Ramos (cell line): ENCODE data around the gene NPAS3.

Experiments used
- in situ Hi-C: fragments of 300-500 bp; cut with MboI; formaldehyde crosslinking; loops from one replicate; pipeline ENCODE4 v1.14.3; 2022; ENCODE audit warnings: low sequenced_read_pairs; ENCODE audit not compliant: unreplicated experiment

The NPAS3 gene

DNA sequence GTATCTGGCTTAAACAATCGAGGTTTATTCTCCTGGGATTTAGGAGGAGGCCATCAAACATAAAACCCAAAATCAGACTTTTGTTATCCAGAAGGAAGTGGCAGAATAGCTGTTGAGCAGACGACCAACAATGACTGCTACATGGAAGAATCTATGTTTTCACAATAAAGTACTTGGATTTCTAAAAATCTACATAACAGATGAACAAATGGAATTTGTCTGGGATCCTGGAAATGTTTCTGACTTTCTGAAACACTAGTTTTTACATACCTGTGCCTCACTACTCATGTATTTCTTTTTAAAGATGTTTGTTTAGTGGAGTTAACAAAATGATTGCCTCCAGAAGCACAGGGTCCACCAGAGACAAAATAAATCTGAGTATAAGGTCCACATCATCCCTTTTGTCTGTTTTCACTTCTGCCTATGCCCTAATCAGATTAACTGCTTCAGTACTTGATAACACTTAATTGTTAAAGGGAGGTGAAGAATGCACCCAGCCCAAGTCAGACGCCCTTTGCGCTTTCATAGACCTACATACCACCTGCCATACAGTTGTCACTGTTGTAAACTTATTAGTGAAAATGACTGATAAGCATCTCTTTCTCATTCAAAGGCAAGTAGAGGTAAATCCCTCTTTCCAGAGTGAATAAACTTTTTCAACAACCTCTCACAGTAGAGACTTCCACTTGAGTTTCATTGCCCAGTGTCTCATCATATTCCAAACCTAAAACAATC lies 847.6 kb downstream of the NPAS3 start:
- in situ Hi-C loops: loop anchor here (25.0 kb wide), 1 partner anchor 1074 kb away; no protein-coding TSS in a partner anchor

DNA sequence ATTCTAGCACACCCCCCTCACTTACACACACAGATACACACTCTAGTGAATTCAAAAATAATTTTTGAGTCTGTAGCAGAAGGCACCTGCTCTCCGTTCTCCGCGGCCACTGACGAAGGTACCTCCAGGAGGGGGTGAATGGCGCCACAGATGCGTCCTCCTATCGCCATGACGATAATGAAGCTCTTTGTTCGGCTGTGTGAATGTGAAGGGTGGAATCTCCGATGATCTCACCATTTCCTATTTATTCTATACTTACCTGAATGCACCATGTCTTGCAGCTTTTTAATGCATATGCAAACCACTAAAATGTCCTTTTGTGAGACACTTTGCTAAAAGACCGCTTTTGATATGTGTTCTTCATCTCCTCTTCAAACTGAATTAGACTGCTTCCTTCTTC lies 849.5 kb downstream of the NPAS3 start:
- in situ Hi-C loops: loop anchor here (25.0 kb wide), 1 partner anchor 1076 kb away; no protein-coding TSS in a partner anchor

DNA sequence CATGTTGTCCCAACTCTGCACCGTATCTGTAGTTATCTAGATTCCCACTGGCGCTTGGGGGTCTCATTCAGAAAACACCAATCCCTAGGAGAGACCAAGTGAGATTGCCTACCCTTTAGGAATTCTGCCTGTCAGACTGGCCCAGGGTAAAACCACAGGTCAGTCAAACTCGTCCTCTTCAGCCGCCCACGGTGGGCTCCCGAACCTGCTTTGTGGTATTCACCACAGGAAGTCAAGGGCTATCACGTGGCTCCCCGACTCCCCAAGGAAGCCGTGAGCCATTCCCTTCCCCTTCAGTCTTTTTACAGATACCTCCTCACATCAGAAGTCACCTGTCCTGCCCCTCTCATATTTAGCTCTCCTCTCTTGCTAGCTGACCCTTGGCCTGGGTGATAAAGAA lies 852.3 kb downstream of the NPAS3 start:
- in situ Hi-C loops: loop anchor here (10.0 to 25.0 kb wide), 2 partner anchors 1079 to 1216 kb away; no protein-coding TSS in a partner anchor

DNA sequence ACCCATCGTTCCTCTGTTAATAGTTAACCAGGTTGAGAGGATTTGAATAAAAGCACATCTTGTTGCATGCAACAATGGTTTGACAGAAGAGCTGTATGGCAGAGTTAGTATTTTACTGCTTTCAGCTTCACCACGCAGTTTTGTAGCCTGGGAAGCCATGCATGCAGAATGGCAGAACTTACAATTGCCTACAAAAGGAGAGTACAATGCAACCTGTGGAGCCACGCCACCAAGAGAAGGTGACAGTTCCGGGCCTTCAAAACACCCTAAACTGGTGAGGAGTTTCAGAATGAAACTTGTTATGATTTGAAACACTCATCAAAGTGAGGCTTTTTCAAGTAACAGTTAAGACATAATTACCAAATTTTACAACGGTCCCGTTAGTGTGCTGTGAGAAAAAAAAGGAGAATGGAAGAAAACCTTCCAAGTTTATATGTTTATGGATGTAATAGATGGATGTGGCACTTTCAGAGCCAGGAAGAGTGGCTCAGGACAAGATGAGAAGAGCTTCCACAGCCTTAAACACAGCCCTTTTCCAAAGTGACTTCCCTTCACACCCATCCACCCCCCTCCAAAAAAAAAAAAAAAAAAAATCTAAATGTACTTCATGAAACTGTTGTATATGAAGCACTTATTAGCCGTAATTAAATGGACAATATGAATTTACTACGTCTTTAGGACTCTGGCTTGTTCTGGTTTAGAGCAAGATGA lies 853.5 kb downstream of the NPAS3 start:
- in situ Hi-C loops: loop anchor here (10.0 to 25.0 kb wide), 2 partner anchors 1080 to 1217 kb away; no protein-coding TSS in a partner anchor

DNA sequence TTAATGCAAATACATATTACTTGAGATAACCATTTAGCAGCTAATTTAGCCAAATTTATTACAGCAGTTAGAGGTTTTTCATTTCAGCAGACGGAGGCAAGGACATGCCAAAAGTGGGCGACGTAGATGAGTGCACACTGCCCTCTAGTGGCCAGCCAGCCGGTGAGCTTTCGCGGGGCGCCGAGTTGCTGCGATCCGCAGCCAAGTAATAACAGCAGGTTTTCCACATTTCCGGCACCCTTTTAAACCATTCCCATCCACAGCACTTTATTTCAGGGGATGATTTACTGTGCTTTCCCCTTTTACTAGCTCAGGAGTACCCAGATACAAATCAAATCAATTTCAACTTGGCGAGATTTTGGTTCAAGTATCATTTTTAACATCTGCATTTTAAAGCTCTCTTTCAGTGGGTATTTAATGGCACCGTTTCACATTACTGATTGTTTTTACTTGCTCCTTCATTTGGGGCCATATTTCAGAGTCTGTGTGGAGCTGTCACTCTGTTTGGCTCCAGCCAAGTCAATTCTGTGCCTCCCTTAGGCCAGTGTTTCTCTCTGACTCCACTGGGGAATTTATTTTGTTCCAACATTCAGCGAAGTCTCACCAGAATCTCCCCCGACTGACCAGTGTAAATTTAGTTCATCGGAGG lies 854.2 kb downstream of the NPAS3 start:
- in situ Hi-C loops: loop anchor here (10.0 to 25.0 kb wide), 2 partner anchors 1081 to 1218 kb away; no protein-coding TSS in a partner anchor

DNA sequence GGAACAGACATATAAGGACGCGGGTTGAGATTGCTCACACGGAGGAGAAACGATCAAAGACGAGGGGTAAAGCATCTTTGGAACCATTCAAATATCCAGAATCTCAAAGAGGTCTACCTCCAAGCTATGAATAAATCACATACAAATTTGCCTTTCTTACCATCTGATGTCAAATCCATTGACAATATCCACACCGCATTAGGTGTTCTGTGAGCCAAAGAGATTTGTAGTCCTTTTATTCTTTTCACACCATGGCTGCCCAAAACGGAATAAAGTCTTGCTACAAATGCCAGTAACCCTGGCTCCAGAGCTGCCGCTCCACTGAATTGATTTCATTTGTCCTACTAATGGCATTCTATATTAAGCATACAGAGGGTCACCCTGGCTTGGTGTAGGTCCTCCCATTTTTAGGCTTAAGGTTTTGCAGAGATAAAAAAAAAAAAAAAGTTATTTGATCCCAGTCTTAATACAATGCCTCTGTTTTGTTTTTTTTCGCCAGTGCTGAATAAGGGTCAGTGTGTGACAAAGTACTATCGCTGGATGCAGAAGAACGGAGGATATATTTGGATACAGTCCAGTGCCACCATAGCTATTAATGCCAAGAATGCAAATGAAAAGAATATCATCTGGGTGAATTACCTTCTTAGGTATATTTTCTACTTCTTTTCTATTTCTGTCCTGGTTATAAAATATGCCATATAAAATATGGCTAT lies 854.9 kb downstream of the NPAS3 start:
- in situ Hi-C loops: loop anchor here (10.0 to 25.0 kb wide), 2 partner anchors 1081 to 1219 kb away; no protein-coding TSS in a partner anchor

DNA sequence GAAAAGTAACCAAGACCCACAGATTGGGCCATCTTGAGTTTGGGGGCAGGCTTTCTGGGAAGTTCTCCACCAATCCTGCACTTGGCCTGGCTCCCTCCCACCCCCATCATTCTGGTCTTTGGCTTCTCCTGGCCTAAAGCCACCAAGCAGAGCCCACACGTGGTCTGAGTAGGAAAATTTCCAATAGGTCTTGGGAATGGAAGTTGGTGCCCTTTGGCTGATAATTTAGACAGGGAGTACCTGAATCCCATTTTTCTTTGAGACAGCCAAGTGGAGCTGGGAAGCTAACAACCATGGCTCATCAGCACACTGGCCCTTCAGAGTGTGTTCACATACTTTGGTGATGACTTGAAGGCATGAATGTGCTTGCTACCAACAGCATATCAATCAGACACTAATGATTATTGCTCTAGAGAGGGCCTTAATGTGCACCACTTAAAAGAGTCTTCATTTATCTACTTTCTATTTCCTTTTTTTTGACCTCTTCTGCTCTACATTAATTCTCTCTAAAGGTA lies 856.2 kb downstream of the NPAS3 start:
- in situ Hi-C loops: loop anchor here (10.0 to 25.0 kb wide), 2 partner anchors 1083 to 1220 kb away; no protein-coding TSS in a partner anchor

DNA sequence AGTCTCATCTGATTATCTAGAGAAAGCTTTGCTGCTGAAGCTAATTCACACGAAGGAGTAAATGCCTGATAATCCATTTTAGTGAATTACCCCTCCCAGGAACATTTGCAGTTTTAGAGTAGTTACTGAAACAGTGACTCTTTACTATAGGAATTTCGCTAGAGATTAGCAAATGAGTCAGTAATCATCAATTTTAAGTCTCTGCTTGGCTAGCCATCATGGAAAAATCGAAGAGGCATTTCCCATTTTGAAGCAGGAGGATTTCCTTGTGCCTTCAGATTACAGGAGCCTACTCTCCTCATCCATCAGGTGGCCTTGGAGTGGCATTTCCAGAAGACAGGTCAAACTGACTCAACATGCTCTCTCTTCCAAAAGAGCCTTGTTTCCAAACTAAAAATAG lies 857.7 kb downstream of the NPAS3 start:
- in situ Hi-C loops: loop anchor here (10.0 to 25.0 kb wide), 2 partner anchors 1084 to 1222 kb away; no protein-coding TSS in a partner anchor

DNA sequence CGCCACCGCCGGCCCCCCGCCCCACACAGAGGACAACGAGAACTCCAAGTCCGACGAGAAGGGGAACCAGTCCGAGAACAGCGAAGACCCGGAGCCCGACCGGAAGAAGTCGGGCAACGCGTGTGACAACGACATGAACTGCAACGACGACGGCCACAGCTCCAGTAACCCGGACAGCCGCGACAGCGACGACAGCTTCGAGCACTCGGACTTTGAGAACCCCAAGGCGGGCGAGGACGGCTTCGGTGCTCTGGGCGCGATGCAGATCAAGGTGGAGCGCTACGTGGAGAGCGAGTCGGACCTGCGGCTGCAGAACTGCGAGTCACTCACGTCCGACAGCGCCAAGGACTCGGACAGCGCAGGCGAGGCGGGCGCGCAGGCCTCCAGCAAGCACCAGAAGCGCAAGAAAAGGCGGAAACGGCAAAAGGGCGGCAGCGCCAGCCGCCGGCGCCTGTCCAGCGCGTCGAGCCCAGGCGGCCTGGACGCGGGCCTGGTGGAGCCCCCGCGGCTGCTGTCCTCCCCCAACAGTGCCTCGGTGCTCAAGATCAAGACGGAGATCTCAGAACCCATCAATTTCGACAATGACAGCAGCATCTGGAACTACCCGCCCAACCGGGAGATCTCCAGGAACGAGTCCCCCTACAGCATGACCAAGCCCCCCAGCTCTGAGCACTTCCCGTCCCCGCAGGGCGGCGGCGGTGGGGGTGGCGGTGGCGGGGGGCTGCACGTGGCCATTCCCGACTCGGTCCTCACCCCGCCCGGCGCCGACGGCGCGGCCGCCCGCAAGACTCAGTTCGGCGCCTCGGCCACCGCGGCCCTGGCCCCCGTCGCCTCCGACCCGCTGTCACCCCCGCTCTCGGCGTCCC lies 861.3 kb downstream of the NPAS3 start:
- in situ Hi-C loops: loop anchor here (10.0 to 25.0 kb wide), 2 partner anchors 1088 to 1225 kb away; no protein-coding TSS in a partner anchor

DNA sequence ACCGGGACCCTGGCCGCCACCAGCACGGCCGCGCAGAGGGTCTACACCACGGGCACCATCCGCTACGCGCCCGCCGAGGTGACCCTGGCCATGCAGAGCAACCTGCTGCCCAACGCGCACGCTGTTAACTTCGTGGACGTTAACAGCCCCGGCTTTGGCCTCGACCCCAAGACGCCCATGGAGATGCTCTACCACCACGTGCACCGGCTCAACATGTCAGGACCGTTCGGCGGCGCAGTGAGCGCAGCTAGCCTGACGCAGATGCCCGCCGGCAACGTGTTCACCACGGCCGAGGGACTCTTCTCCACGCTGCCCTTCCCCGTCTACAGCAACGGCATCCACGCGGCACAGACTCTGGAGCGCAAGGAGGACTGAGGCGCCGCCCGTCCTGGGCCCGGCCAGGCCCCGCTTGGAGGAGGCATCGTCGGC lies 862.1 kb downstream of the NPAS3 start:
- in situ Hi-C loops: no loop called here

DNA sequence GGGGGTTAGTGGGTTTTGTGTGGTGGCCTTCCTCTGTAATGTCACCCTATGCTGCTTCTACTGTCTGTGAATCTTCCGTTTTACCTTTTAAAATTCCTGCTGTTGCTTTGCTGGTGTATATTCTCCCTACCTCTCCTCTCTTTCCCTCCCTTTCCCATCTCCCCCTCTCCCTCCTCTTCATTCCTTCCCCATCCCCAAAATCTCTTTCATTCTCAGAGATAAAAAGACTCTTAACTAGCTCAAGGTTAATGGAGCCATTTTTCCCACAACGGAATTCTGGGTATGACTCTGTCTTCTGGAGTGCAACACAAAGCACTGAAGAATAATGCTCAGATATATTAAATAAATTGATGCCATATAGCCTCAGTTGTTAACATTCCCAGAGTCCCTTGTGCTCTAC lies 864.1 kb downstream of the NPAS3 start:
- in situ Hi-C loops: no loop called here

DNA sequence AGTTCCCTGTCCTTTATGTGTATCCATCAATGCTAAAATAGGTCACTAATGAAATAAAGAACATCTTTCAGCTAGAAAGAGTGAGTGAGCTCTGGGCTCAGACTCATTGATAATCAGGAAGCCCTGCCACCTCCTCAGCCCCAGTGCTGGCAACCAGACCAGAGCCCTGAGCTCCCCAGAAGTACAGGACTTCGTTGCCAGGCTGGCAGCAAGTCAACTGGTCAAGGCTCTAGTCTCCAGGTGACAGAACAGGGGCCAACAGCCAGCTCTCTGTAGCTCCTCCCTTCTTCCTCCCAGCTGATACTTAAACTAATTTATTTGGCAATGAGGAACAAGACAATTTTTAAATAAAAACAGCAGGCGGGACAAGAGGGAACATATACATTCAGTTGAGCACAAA lies 866.9 kb downstream of the NPAS3 start:
- in situ Hi-C loops: no loop called here

DNA sequence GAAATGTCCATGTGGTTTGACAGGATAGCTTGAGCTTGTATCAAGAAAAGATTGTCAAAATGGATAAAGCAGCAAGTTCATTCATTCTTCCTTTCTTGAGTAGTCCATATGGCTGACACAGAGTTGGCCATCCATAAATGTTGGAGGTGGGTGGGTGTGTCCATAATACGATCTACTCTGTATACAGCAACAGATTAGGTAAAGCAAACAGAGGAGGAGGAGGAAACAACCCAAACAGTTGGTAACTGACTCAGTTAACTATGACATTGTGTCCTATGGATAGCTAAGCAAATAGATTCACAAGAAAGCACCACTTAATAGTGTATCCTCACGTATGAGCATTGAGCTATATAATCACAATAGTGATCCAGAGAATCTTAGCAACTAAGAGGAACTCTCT lies 868.2 kb downstream of the NPAS3 start:
- in situ Hi-C loops: no loop called here

DNA sequence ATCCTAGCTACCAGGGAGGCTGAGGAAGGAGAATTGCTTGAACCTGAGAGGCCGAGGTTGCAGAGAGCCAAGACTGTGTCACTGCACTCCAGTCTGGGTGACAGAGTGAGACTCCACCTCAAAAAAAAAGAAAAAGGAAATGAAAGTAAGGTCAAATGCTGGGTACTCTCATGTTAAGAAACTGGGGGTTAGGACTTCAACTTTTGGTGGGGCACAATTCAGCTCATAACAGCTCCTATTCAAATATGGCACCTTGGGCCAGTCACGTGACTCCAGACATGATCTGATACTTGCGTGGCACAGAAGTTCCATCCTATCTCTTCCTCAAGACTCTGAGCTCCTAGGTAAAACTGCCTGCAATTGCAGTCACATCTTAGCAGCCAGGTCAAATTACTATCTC lies 869.5 kb downstream of the NPAS3 start:
- in situ Hi-C loops: no loop called here

DNA sequence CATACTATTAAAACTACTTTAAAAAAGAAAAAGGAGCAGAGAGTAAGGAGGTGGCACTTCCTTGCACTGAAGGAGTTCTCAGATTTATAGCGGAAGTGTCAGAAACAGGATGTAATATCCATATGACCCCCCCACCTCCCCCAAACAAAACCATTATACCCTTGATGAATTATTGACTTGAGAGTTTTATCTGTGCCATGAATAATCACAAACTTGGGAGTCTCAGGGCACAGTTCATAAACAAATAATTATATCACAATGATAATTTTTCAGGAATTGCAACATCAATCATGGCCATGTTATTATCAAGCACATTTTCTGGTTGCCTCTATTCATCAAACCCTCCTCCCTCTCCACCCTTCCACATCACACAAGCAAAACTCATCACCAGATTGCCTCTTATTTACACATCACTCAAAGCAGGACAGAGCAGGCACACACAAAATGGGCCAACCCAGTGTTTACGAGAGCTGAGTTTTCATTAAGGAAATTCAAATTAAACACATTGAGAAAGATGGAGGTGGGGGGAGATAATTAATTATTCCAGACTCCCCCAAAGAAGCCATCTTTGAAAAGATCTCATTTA lies 870.8 kb downstream of the NPAS3 start:
- in situ Hi-C loops: no loop called here

DNA sequence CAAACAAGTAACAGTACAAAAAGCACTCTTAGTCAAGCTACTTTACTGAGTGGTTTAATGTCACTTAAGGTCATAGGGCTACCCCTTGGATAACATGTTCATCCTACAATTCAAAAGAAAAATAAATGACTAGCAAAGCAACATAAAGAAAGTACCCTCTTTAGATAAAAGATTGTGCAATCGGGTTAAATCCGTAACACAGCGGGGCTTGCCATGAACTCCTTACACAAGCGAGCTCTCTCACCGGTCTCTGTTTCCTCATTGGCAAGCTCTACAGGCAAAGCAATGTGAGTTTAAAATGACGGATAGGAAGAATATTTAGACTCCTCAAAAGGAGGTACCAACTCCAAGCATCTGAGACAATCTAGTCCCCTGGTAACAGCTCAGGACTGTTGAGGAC lies 871.6 kb downstream of the NPAS3 start:
- in situ Hi-C loops: no loop called here

DNA sequence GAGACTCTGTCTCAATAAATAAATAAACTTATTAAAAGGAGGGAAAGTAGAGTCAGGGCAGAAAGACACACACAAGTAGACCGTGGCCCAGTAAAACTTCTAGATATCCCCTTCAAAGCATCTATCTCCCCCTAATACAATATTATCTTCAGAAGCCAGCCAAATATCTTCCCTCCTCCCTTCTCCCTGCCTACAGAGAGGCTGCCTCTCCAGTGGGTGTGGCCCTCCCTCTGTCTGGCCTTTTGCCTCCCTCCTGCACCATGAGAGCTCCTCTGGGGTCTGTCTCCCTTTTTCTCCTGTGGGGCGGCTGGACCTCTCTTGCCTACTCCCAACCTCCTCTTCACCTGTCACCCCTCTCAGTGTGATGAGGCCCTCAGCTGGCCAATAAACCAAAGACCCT lies 873.0 kb downstream of the NPAS3 start:
- in situ Hi-C loops: no loop called here

DNA sequence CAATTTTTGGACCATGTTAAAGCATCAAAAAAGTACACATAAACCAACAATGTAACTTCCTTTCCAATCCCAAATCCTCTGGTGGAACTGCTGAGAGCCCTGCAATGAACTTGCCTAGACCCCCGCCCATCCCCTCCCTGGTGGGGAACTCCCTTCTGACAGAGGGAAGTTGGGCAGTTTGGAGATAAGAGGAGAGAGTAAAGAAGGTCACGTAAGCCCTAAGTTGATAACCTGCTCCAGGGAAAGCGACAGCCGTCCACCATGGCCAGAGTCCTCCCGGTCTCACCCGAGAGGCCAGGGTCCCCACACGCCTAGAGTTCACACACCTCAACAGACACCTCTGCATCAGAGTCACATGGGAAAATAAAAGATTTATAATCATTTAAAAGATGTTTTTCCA lies 873.5 kb downstream of the NPAS3 start:
- in situ Hi-C loops: no loop called here
